A204.1 (cell line): ENCODE data around the gene TMX4.

ENCODE experiments used
- FAIRE-seq: peaks from 2 replicates; lab custom pipeline; 2012; peaks lifted over from hg19 to GRCh38; lab: Jason Lieb, UNC

Gene TMX4

GRCh38 chr20:8018958-8019245, 659 bp downstream of the TMX4 start:
- FAIRE-seq = no peak

- FAIRE-seq = no peak
These were observed 6.8 kb downstream of the TMX4 start for GRCh38 chr20:8012724-8013123.

DNA sequence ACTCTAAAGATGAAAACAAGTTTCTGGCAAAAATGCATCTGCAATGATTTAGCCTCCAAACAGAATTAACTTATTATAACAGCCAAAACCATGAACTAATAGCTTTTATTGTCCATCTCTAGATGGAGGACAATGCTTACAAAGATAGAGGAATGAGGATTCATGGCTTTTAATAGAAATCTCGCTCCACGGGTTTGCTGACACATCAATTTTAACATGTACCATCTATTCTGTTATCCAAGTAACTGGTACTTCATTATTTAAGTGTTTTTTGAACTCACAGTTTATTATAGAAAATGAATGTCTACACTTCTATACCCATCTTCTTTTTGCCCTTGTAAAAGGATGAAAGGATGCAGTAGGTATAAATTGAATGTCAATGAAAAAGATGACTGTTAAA, 10.8 kb downstream of the TMX4 start:
- FAIRE-seq = no peak

- no peak for FAIRE-seq
These were observed 12.1 kb downstream of the TMX4 start for GRCh38 chr20:8007490-8007889.

- no peak for FAIRE-seq
These were observed 13.8 kb downstream of the TMX4 start for GRCh38 chr20:8005575-8006366.

GRCh38 chr20:8005033-8005432, 14.5 kb downstream of the TMX4 start:
- FAIRE-seq = no peak

GRCh38 chr20:8002056-8002455, 17.5 kb downstream of the TMX4 start:
- FAIRE-seq = no peak

DNA sequence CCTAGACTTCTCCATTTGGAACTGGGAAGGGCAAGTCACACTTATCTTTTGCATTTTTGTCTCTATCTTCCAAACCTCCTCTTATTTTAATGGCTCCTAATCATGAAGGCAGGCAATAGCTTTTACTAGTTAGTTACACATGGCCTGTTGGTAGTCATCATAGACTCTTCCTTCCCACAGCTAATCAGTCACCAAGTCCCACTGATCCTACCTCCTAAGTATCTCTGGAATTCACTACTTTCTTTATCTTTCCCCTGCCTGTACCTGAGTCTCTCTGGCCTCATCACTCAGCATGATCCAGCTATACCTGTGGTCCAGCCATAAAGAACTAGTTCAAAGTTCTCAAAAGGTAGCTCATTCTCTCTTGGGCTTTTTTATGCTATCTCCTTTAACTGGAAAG, 18.8 kb downstream of the TMX4 start:
- no peak for FAIRE-seq

GRCh38 chr20:7996898-7997297, 22.7 kb downstream of the TMX4 start:
- FAIRE-seq = no peak

DNA sequence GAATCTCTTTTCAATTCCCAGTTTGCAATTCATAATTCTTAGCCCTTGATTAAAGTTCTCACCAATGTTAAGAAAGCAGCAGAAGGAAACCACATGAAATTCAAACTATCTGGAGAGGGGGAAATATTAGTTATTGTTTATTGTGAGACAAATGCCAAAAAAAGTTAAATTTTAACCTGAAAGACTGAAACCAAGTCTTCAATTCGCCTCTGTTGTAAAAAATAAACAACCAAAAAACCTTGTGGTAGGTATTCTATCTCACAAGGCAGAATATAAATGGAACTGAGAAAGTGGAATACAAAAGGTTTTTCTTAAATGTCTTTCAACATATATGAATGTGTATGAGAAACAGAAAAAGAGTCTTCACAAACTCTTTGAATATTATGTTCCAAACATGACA, 24.8 kb downstream of the TMX4 start:
- no peak for FAIRE-seq

- FAIRE-seq = peak; percentile 84
These were observed 25.9 kb downstream of the TMX4 start for GRCh38 chr20:7993703-7994102.

DNA sequence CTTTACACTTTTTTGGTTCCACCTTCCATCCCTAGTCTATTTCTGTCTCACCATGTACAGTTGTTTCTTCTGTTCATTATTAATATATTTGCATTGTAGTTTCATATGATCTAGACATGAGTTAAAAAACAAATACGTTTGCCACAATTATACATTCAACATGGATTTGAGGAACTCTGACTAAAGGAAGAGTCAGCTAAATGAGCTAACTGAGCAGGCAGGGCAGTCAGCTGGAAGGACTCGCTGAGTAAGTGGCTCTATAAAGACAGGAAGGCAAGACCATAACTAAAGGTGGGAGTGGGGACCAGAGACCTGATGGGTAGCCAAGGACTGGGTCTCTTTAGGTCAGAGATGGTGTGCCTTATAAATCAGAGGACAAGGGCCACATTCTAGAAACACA, 26.3 kb downstream of the TMX4 start:
- FAIRE-seq = no peak

- FAIRE-seq = no peak
These were observed 29.2 kb downstream of the TMX4 start for GRCh38 chr20:7990385-7990784.

- peak; percentile 90 for FAIRE-seq
These were observed 30.2 kb downstream of the TMX4 start for GRCh38 chr20:7989379-7989778.

GRCh38 chr20:7985916-7986315, 33.6 kb downstream of the TMX4 start:
- FAIRE-seq = no peak

DNA sequence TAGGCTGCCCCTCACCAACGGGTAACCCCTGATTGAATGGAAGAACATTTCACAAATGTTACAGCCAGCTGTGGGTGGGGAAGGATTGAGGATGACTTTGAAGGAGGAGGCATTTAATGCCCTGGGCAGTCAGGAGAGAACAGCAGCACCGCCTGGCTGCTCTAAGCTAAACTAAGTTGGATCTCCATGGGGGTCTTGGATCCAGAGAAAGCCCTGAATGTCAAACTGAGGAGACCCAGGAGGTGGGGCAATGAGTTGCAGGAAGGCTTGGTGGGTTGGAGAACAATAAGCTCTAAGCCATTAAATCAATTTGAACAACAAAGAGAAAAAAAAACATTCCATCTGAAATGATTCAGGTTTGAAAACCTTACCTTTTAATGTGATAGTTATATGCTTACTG, 35.4 kb downstream of the TMX4 start:
- no peak for FAIRE-seq

- FAIRE-seq = no peak
These were observed 38.2 kb downstream of the TMX4 start for GRCh38 chr20:7981374-7981773.

DNA sequence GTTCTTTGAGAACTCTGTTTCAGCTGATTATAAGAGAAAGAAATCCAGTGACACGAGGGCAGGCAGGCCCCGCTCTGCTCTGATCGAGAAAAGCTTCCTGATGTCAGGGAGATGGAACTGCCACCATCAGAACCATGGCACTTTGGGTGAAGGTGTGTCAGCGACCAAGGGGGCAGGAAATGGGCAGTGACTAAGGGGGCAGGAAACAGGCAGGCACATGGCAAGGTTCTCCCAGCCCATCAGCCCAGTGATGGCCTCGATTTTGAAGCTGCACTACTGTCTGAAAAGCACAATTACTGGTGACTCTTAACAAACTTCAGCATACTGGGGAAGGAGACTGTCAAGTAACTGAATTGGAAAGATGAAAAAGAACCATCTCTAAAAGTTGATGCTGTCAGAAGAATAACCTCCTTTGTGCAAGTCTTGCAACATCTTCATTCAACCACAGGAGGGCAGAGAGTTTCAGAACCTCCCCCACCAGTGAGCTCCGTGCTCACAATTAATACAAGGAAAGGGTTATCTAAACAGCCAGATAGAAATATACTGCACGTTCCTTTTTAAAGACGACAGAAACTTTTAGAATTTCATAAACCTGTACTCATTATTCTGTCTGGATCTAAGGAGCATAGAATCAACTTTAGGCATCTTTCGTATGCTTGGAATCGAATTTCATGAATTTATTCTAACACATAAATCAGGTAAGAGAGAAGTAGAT, 39.1 kb downstream of the TMX4 start:
- FAIRE-seq = peak; percentile 68

- FAIRE-seq = no peak
These were observed 41.9 kb downstream of the TMX4 start for GRCh38 chr20:7977709-7978108.

DNA sequence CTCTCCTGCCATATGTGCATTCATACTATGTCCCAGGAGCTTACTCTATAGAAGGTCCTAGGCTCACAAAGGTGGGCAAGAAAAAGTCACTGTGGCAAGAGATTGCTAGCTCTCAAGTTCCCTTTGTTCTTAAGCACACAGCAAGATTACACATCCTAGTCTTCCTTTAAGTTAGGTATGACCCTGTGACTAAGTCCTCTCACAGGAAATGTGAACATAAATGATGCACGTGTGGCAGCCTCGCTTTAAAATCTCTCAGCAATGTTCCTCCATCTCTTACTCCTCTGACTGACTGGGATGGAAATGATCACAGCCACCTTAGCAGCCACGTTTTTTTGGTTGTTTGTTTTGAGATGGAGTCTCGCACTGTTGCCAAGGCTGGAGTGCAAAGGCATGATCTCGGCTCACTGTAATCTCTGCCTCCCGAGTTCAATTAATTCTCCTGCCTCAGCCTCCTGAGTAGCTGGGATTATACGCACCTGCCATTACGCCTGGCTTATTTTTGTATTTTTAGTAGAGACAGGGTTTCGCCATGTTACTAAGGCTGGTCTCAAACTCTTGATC, 43.6 kb downstream of the TMX4 start:
- FAIRE-seq = no peak

- no peak for FAIRE-seq
These were observed 44.7 kb downstream of the TMX4 start for GRCh38 chr20:7974785-7975435.

DNA sequence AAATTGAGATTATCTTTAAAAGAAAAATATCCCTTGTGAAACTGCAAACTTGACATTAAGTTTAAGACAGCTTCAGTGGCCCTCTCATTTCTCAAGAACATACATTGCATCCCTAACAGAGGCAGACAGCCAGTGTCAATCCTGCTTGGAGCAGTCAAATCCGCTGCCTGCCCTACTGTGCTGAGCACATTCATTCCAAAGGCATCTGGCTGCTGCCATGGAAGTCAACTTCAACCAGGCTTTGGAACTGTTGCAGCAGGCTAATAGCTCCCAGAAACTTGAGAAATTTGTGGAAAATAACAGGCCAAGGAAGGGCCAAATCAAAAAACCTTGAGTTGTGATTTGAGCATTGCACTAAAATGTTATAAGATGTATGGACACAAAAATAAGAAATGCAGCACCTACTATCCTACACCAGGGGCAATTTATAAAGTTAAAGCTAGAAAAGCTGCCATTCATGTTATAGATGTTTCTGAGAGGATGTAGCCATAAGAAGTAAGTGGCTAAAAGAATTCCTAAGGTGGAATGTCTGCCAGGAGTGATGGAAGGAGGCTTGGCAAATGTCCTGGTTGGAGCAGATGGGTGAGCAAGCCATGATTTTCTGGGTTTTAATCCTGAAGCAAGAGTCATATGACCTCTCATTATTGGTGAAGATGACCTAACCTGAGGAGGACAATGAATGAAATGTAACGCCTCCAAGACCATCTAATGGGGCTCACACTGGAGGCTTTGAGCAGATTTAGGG, 47.9 kb downstream of the TMX4 start:
- no peak for FAIRE-seq
